GM12878 (cell line): ENCODE data around the gene ZNF592. TPM values are rescaled to one million over a fixed set of nuclear protein-coding genes. Genes with fewer than 3 reads are reported as not detected.

Experiments
- ATAC-seq: fragments of 200-7000 bp; cut with Tn5 transposase; 3 replicates; pipeline ENCODE4 v1.9.1; 2020; ENCODE audit warnings: mild to moderate bottlenecking, moderate library complexity
- BruUV-seq: library from RNA; stranded (reverse); fragments of 400-500 nt; replicated peaks from 2 replicates; lab custom pipeline; 2021; lab: Mats Ljungman, UMichigan
- CTCF ChIA-PET: fragments of 300-600 bp; sonication (Branson Sonifier 250); formaldehyde crosslinking; extraction: SDS; loops from one replicate; lab custom pipeline; 2021; ENCODE audit warnings: inconsistent platforms; lab: Yijun Ruan, JAX
- POLR2A ChIA-PET: fragments of 350-600 bp; formaldehyde crosslinking; extraction: SDS; loops from one replicate; lab custom pipeline; 2021; ENCODE audit warnings: inconsistent platforms; lab: Charles Lee
- RAD21 ChIA-PET: fragments of 300-600 bp; sonication (Branson Sonifier 250); formaldehyde crosslinking; loops from one replicate; lab custom pipeline; 2023; ENCODE audit warnings: antibody characterized with exemption; ENCODE audit not compliant: unreplicated experiment; lab: Charles Lee
- SMC1A ChIA-PET: fragments of 300-600 bp; sonication (Branson Sonifier 250); formaldehyde crosslinking; loops from one replicate; lab custom pipeline; 2023; ENCODE audit not compliant: unreplicated experiment, uncharacterized antibody; lab: Charles Lee
- DNase-seq: peaks from one replicate; pipeline ENCODE4 v3.0.0-alpha.2; 2011; ENCODE audit warnings: low read depth, low spot score
- FAIRE-seq: peaks from 3 replicates; lab custom pipeline; 2011; peaks lifted over from hg19 to GRCh38; lab: Jason Lieb, UNC
- H2AFZ ChIP-seq: 2 replicates; pipeline ENCODE4 v1.6.0; 2011; ENCODE audit warnings: low read depth, low read length, control low read depth; ENCODE audit not compliant: control insufficient read depth
- H3K27ac ChIP-seq: 2 replicates; pipeline ENCODE4 v1.5.1; 2011; ENCODE audit warnings: control low read depth; ENCODE audit not compliant: control insufficient read depth, insufficient read depth
- H3K27me3 ChIP-seq, 2 experiments: replicated peaks in 1 of 2; 2 replicates each; pipeline versions ENCODE4 v1.6.0 to v1.6.1; 2011; ENCODE audit warnings: low read length in 1 of 2; ENCODE audit not compliant: control insufficient read depth in 2 of 2, insufficient read depth in 2 of 2
- H3K36me3 ChIP-seq, 2 experiments: 2 replicates each; pipeline ENCODE4 v1.5.1; 2011; ENCODE audit warnings: low read length in 1 of 2; ENCODE audit not compliant: control insufficient read depth in 2 of 2, insufficient read depth in 2 of 2
- H3K4me1 ChIP-seq: 2 replicates; pipeline ENCODE4 v1.6.1; 2011; ENCODE audit warnings: mild to moderate bottlenecking, low read length, moderate library complexity, mixed read lengths; ENCODE audit not compliant: control insufficient read depth, insufficient read depth
- H3K4me2 ChIP-seq: 2 replicates; pipeline ENCODE4 v1.6.0; 2011; ENCODE audit warnings: control low read depth; ENCODE audit not compliant: control insufficient read depth, insufficient read depth
- H3K4me3 ChIP-seq: fragments of 200-600 bp; sonication (generic); 2 replicates; pipeline ENCODE4 v1.5.1; 2016
- H3K79me2 ChIP-seq: 2 replicates; pipeline ENCODE4 v1.6.0; 2011; ENCODE audit warnings: low read length; ENCODE audit not compliant: control insufficient read depth, insufficient read depth
- H3K9ac ChIP-seq: 2 replicates; pipeline ENCODE4 v1.8.0; 2011; ENCODE audit warnings: low read length, control low read depth, mixed read lengths; ENCODE audit not compliant: control insufficient read depth, insufficient read depth
- H3K9me3 ChIP-seq: replicated peaks from 3 replicates; pipeline ENCODE4 v1.5.1; 2011; ENCODE audit warnings: mild to moderate bottlenecking, low read length; ENCODE audit not compliant: control insufficient read depth, insufficient read depth
- H4K20me1 ChIP-seq: 2 replicates; pipeline ENCODE4 v1.6.0; 2011; ENCODE audit not compliant: control insufficient read depth, insufficient read depth
- KDM1A ChIP-seq: fragments of 200-600 bp; sonication (generic); IDR thresholded peaks from 2 replicates; pipeline ENCODE4 v1.6.1; 2016; ENCODE audit warnings: borderline replicate concordance
- MTA2 ChIP-seq: fragments of 450-650 bp; IDR thresholded peaks from 2 replicates; pipeline ENCODE4 v1.6.1; 2016; ENCODE audit warnings: low read depth, mild to moderate bottlenecking, moderate library complexity
- SMAD5 ChIP-seq: IDR thresholded peaks from 2 replicates; pipeline ENCODE4 v1.6.1; 2016; ENCODE audit warnings: antibody characterized with exemption, low read depth
- SREBF2 ChIP-seq: IDR thresholded peaks from 2 replicates; pipeline ENCODE4 v1.6.1; 2012; ENCODE audit warnings: mild to moderate bottlenecking, low read length
- STAT3 ChIP-seq: IDR thresholded peaks from 2 replicates; pipeline ENCODE4 v1.6.1; 2011; ENCODE audit warnings: low read depth, low read length, improper control_type of control experiment
- WGBS: methylation state at CpG from one replicate; pipeline ENCODE4 v1.1.6; 2016; ENCODE audit warnings: low lambda C conversion rate; ENCODE audit not compliant: insufficient replicate concordance, insufficient coverage; ENCODE audit errors: missing lambda C conversion rate; 5-methylcytosine and 5-hydroxymethylcytosine counted together
- in situ Hi-C: fragments of 300-500 bp; cut with MboI; formaldehyde crosslinking; loops from 9 replicates; pipeline ENCODE4 v1.14.3; 2018; ENCODE audit warnings: mixed read lengths
- intact Hi-C: fragments of 100-400 bp; cut with micrococcal nuclease; formaldehyde crosslinking; loops from one replicate; pipeline ENCODE4 v1.14.2; 2022; ENCODE audit not compliant: unreplicated experiment
- polyA plus RNA-seq, 11 experiments: library from polyadenylated mRNA; depleted of rRNA in 4 of 11; unstranded in 6 of 11; stranded (reverse) in 5 of 11; fragments of >200 nt; fragmentation: Nextera tagmentation in 4 of 11; fragmentation: Illumina TruSeq in 1 of 11; extraction: Ambion mirVana in 4 of 11; extraction: Trizol in 1 of 11; gene quantifications; 1 replicate in 1 of 11; 2 replicates in 10 of 11; pipeline versions ENCODE4 v1.2.1 to v1.2.3, GENCODE V29; 2011 to 2016; ENCODE audit warnings: inconsistent platforms in 2 of 11, missing spikeins in 2 of 11, low read depth in 1 of 11
- total RNA-seq, 4 experiments: library from RNA; depleted of rRNA in 3 of 4; stranded (reverse); fragments of >200 nt in 3 of 4; fragmentation: Illumina TruSeq in 1 of 4; extraction: Trizol in 1 of 4; gene quantifications; 2 replicates each; pipeline versions ENCODE4 v1.2.1 to v1.2.3, GENCODE V29; 2013 to 2021
- TF ChIP-seq, protein P1 (sequence below): fragments of 450-650 bp; IDR thresholded peaks from 2 replicates; pipeline ENCODE4 v1.6.1; 2014; ENCODE audit warnings: mild to moderate bottlenecking
- TF ChIP-seq, protein P2 (sequence below): fragments of 450-650 bp; formaldehyde crosslinking; IDR thresholded peaks from 2 replicates; pipeline ENCODE4 v1.5.0; 2022; ENCODE audit warnings: mild to moderate bottlenecking, missing genetic modification characterization
- TF ChIP-seq, protein P3 (sequence below): fragments of 450-650 bp; IDR thresholded peaks from 2 replicates; pipeline ENCODE4 v1.6.1; 2017; ENCODE audit warnings: antibody characterized with exemption, mild to moderate bottlenecking, moderate library complexity
- TF ChIP-seq, protein P4 (sequence below): IDR thresholded peaks from 2 replicates; pipeline ENCODE4 v1.6.1; 2012; ENCODE audit warnings: mild to moderate bottlenecking, low read depth, low read length

ZNF592 gene
- total and polyA plus RNA-seq, 10 of the 15 experiments (the other 5 are each of a cell fraction or from before 2014, with no cell fraction given): 0.95 to 23.7 (median 8.6) TPM

DNA sequence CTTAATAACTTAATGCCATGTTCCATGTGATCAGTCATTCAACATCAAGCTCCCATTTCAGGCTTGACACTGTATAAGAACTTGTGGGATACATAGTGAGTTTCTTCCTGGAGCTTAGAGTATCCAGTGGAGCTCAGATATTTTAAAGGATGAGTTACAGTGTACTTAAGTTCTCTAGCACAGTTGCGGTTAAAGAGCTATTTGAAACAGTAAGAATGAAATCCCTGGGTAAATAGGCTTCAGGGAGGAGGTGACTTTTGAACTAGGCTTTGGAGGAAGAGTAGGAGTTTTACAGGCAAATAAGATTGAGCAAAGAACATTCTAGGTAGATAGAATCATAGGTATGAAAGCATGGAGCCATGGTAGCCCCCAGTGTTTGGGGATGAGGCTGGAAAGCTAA lies 3.8 kb downstream of the ZNF592 start:
- Histone ChIP-seq H4K20me1 (no peaks in the 10 kb centered on the region; the same call in 1 of the 2 replicates), H3K27me3 (no peaks in the 10 kb centered on the region), H3K36me3 (peaks cover 0 to 4% of the 10 kb centered on the region in 2 experiments; a peak in 1 of 4 replicates), H3K79me2 (peaks cover 87% of the 10 kb centered on the region), H3K4me3 (peak overlapping the region; percentile 4; the same call in 1 of the 2 replicates), H3K4me2 (peak overlapping the region; percentile 71), H3K4me1 (peaks cover 14% of the 10 kb centered on the region), H3K27ac (peak overlapping the region; percentile 5; the same call in 1 of the 2 replicates), H2AFZ (no peak overlapping the region), H3K9me3 (no peaks in the 10 kb centered on the region), H3K9ac (no peak overlapping the region)
- in situ Hi-C loops: no loop called here
- ChIA-PET CTCF (interaction anchor here (0.7 to 1.8 kb wide), 10 partner anchors 12 to 164 kb away, joined by 3 to 9 read pairs (median 3); partner anchors contain the start of gene WDR73), POLR2A (interaction anchor here (0.9 to 1.6 kb wide), 4 partner anchors 17 to 36 kb away, joined by 4 to 9 read pairs (median 6); partner anchors contain the start of gene SEC11A), RAD21 (interaction anchor here (0.5 to 4.4 kb wide), 8 partner anchors 16 to 1683 kb away, joined by 3 to 31 read pairs (median 3); partner anchors contain the start of genes SEC11A and WDR73), SMC1A (interaction anchor here (0.7 to 3.3 kb wide), 12 partner anchors 12 to 70 kb away, joined by 3 to 14 read pairs (median 3); no protein-coding TSS in a partner anchor)
- intact Hi-C loops: loop anchor here (5.0 kb wide), 1 partner anchor 150 kb away; the partner anchor contains the start of gene ZSCAN2
- FAIRE-seq (no peak), DNase-seq (no peak), ATAC-seq (no peak)
- TF ChIP-seq MTA2: no peak
- TF ChIP-seq STAT3: no peak
- TF ChIP-seq, protein P1, sequence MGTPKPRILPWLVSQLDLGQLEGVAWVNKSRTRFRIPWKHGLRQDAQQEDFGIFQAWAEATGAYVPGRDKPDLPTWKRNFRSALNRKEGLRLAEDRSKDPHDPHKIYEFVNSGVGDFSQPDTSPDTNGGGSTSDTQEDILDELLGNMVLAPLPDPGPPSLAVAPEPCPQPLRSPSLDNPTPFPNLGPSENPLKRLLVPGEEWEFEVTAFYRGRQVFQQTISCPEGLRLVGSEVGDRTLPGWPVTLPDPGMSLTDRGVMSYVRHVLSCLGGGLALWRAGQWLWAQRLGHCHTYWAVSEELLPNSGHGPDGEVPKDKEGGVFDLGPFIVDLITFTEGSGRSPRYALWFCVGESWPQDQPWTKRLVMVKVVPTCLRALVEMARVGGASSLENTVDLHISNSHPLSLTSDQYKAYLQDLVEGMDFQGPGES: no peak
- TF ChIP-seq, protein P2, sequence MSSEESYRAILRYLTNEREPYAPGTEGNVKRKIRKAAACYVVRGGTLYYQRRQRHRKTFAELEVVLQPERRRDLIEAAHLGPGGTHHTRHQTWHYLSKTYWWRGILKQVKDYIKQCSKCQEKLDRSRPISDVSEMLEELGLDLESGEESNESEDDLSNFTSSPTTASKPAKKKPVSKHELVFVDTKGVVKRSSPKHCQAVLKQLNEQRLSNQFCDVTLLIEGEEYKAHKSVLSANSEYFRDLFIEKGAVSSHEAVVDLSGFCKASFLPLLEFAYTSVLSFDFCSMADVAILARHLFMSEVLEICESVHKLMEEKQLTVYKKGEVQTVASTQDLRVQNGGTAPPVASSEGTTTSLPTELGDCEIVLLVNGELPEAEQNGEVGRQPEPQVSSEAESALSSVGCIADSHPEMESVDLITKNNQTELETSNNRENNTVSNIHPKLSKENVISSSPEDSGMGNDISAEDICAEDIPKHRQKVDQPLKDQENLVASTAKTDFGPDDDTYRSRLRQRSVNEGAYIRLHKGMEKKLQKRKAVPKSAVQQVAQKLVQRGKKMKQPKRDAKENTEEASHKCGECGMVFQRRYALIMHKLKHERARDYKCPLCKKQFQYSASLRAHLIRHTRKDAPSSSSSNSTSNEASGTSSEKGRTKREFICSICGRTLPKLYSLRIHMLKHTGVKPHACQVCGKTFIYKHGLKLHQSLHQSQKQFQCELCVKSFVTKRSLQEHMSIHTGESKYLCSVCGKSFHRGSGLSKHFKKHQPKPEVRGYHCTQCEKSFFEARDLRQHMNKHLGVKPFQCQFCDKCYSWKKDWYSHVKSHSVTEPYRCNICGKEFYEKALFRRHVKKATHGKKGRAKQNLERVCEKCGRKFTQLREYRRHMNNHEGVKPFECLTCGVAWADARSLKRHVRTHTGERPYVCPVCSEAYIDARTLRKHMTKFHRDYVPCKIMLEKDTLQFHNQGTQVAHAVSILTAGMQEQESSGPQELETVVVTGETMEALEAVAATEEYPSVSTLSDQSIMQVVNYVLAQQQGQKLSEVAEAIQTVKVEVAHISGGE: no peak
- TF ChIP-seq, protein P3, sequence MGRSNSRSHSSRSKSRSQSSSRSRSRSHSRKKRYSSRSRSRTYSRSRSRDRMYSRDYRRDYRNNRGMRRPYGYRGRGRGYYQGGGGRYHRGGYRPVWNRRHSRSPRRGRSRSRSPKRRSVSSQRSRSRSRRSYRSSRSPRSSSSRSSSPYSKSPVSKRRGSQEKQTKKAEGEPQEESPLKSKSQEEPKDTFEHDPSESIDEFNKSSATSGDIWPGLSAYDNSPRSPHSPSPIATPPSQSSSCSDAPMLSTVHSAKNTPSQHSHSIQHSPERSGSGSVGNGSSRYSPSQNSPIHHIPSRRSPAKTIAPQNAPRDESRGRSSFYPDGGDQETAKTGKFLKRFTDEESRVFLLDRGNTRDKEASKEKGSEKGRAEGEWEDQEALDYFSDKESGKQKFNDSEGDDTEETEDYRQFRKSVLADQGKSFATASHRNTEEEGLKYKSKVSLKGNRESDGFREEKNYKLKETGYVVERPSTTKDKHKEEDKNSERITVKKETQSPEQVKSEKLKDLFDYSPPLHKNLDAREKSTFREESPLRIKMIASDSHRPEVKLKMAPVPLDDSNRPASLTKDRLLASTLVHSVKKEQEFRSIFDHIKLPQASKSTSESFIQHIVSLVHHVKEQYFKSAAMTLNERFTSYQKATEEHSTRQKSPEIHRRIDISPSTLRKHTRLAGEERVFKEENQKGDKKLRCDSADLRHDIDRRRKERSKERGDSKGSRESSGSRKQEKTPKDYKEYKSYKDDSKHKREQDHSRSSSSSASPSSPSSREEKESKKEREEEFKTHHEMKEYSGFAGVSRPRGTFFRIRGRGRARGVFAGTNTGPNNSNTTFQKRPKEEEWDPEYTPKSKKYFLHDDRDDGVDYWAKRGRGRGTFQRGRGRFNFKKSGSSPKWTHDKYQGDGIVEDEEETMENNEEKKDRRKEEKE: no peak
- TF ChIP-seq KDM1A: no peak
- TF ChIP-seq SMAD5: no peak
- TF ChIP-seq, protein P4, sequence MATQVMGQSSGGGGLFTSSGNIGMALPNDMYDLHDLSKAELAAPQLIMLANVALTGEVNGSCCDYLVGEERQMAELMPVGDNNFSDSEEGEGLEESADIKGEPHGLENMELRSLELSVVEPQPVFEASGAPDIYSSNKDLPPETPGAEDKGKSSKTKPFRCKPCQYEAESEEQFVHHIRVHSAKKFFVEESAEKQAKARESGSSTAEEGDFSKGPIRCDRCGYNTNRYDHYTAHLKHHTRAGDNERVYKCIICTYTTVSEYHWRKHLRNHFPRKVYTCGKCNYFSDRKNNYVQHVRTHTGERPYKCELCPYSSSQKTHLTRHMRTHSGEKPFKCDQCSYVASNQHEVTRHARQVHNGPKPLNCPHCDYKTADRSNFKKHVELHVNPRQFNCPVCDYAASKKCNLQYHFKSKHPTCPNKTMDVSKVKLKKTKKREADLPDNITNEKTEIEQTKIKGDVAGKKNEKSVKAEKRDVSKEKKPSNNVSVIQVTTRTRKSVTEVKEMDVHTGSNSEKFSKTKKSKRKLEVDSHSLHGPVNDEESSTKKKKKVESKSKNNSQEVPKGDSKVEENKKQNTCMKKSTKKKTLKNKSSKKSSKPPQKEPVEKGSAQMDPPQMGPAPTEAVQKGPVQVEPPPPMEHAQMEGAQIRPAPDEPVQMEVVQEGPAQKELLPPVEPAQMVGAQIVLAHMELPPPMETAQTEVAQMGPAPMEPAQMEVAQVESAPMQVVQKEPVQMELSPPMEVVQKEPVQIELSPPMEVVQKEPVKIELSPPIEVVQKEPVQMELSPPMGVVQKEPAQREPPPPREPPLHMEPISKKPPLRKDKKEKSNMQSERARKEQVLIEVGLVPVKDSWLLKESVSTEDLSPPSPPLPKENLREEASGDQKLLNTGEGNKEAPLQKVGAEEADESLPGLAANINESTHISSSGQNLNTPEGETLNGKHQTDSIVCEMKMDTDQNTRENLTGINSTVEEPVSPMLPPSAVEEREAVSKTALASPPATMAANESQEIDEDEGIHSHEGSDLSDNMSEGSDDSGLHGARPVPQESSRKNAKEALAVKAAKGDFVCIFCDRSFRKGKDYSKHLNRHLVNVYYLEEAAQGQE: no peak
- no peak for TF ChIP-seq SREBF2
- BruUV-seq: TSS peak; percentile 17
- 95% methylated on average over 1 of the region's 1 CpG for WGBS
